Heart right ventricle (tissue), 16 donors: ENCODE measurements around the gene FAM200A. TPM values are rescaled to one million over a fixed set of nuclear protein-coding genes. Genes with fewer than 3 reads are reported as not detected.
A peak's percentile ranks its signal among the peaks of the same experiment; 100 is the strongest.

Experiments
- ATAC-seq, 8 donors: fragments of 200-7000 bp; cut with Tn5 transposase; one replicate each; pipeline ENCODE4 v1.9.1; 2020; ENCODE audit warnings: mild to moderate bottlenecking in 8 of 8, moderate library complexity in 8 of 8, moderate number of reproducible peaks in 1 of 8
- DNase-seq, 2 donors: peaks; one replicate each; pipeline ENCODE4 v3.0.0-alpha.2; 2020
- H3K27ac ChIP-seq, 10 donors: fragments of 200-600 bp; sonication (generic) in 2 of 10; one replicate each; pipeline versions ENCODE4 v1.5.0 to v1.8.0; 2020 to 2022; ENCODE audit warnings: mild to moderate bottlenecking in 3 of 10
- H3K27me3 ChIP-seq, 7 donors: fragments of 200-600 bp; one replicate each; pipeline ENCODE4 v1.8.0; 2021 to 2022; ENCODE audit warnings: mild to moderate bottlenecking in 2 of 7
- H3K36me3 ChIP-seq, 9 donors: fragments of 200-600 bp; sonication (generic) in 1 of 9; one replicate each; pipeline versions ENCODE4 v1.5.0 to v1.8.0; 2020 to 2022; ENCODE audit warnings: mild to moderate bottlenecking in 2 of 9
- H3K4me1 ChIP-seq, 9 donors: fragments of 200-600 bp; sonication (generic) in 1 of 9; one replicate each; pipeline versions ENCODE4 v1.5.0 to v1.8.0; 2020 to 2022; ENCODE audit warnings: mild to moderate bottlenecking in 4 of 9
- H3K4me3 ChIP-seq, 10 donors: fragments of 200-600 bp; sonication (generic) in 2 of 10; one replicate each; pipeline versions ENCODE4 v1.5.0 to v1.8.0; 2020 to 2022; ENCODE audit warnings: mild to moderate bottlenecking in 7 of 10, moderate library complexity in 2 of 10
- H3K9me3 ChIP-seq, 11 donors: fragments of 200-600 bp in 10 of 11; sonication (generic) in 2 of 11; one replicate each; pipeline versions ENCODE4 v1.5.0 to v1.8.0; 2013 to 2022; ENCODE audit warnings: mild to moderate bottlenecking in 2 of 11, control low read depth in 1 of 11, moderate library complexity in 1 of 11
- WGBS, 2 donors: extraction: QIAGEN DNeasy Blood & Tissue Kit; methylation state at CpG; one replicate each; pipeline ENCODE4 v1.1.7; 2013; ENCODE audit warnings: inconsistent platforms in 1 of 2; 5-methylcytosine and 5-hydroxymethylcytosine counted together
- intact Hi-C, 10 donors: fragments of 100-400 bp; cut with DNase I; formaldehyde crosslinking; loops; one replicate each; pipeline versions ENCODE4 v1.11.1 to v1.14.2; 2022
- polyA plus RNA-seq, 2 donors: library from polyadenylated mRNA; stranded (reverse); fragments of 200-250 nt; gene quantifications; one replicate each; pipeline ENCODE4 v1.2.3, GENCODE V29; 2013
- total RNA-seq, 10 donors: library from RNA; stranded (reverse); fragmentation: NEBNext Ultra II Directional in 3 of 10; extraction: Animal tissue kit (Norgen Biotek cat#: 25700) in 3 of 10; gene quantifications; one replicate each; pipeline versions ENCODE4 v1.2.1 to v1.2.4, GENCODE V29; 2021 to 2023
- TF ChIP-seq, protein P1 (sequence below), 9 donors: fragments of 200-600 bp; sonication (generic) in 2 of 9; IDR thresholded peaks; one replicate each; pipeline versions ENCODE4 v1.5.0 to v1.8.0; 2021 to 2022; ENCODE audit warnings: antibody characterized with exemption in 9 of 9, mild to moderate bottlenecking in 5 of 9, moderate library complexity in 1 of 9
- donor health status: Arrhythmogenic right ventricular cardiomyopathy.
- donor health status: ischemic (EF 13 %, LVEDD 7.1; RV severe dilation, severe dysfunction).
- donor health status: healthy with polysubstance abuse.
- donor health status: DM: no; HTN: yes; CAD: no.
- donor health status: DM: no; HTN: no; CAD: no.
- donor health status: ischemic (EF 25% LVEDD 6.9; RV normal size, moderate dysfunction).
- donor health status: ischemic (EF 25% LVEDD 5.7; RV mildly dilated, moderate dysfunction).
- donor health status: healthy.
- donor health status: DM: yes; HTN: yes; CAD: no.
- donor health status: Ischemic cardiomyopathy.
- donor health status: ischemic (EF 35%, LVEDD 5.7; RV mildly dilated, moderate dysfunction).
- donor health status: nonischemic (EF 11% LVEDD 7.7; RV severe dilation, severe dysfunction).
- donor health status: DM: yes; HTN: yes; CAD: no.
- donor health status: PGD.
- donor health status: ischemic (EF 29% LVEDD 5.4; RV normal size, mild dysfunction).
- donor health status: nonischemic (EF 23%, LVEDD 6.1; RV moderate dilation, normal function).

FAM200A gene
- total and polyA plus RNA-seq, 12 donors, result 3.4 to 7.7 (median 5.6) TPM

DNA sequence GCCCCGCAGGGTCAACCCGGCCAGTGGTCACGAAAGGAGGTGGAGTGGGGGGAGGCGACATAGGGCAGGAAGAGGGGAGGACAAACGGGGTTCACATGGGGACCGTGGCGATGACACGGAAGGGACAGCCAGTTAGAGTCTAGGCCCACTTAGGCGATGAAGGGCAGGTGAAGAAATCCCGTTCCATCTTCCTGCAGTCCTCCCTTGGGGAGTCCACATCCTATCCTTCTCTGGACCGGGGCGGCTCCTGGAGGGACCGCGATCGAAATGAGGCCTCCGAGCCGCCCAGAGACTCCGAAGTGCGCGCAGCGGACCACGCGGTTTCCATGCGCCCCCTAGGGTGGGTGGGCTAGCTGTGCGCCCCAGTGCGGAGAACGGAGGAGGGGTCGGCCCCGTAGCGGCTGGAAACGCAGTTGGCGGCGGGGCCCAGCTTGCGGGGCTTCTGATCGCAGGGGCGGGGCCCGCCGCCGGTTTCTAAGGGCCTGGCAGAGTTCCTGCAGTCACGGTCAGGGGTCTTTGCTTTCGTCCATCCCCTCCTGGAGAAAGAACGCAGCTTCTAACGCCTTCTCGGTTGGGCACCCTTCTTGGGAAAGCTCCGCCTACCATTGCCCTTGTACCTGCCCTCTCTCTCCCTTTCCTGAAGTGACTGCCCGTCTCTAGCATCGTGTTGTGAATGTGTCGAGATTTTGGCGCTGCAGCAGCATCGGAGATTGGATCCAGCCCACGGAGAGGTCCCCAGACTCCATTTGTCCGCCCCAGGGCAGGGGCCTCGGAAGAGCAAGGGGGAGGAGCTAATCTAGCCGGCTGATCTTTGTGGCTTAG is 28.3 kb upstream of the FAM200A start:
- intact Hi-C loops, result loop anchor here in 1 of 10 donors (1.0 kb wide), 1 partner anchor 22 kb away; the partner anchor contains the start of gene ZNF655
- peak; percentile 61 to 77 (median 69) for ATAC-seq
- H3K27ac ChIP-seq, result peak overlapping the region in 7 of 10 donors; percentile 15 to 71 (median 60)

DNA sequence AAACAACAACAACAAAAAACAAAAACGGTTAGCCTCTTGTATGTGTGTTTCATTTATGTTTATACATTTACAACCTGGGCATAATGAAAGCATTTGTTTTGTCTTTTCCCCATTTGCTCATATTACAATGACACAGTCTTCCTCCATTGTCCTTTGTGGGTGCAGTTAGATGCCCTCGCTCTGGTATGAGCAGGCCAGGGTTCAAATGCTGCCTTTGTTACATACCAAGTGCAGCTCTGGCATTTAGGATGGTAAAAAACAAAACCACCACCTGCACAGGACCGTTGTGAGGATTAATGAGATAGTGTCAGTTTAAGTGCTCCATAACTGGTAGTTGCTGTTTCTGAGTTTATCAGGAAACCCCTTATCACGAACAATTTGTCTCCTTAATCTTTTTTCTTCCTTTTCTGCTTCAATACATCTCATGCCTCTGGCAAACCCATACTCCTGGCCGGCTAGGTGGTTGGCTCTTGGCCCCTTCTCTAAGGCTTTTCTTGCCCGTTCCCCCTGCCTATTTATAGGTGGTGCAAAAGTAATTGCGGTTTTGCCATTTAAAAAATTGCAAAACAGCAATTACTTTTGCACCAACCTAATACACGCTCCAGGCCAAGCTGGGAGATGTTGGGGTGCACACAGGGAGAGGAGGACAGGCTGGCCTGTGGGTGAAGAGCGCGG is 27.5 kb upstream of the FAM200A start:
- Histone ChIP-seq H3K4me1 (peaks cover 0 to 26% (median 13%) of the 10 kb centered on the region in 9 donors), H3K27ac (peak overlapping the region in 3 of 10 donors; percentile 64 to 71 (median 66)), H3K36me3 (peaks cover 0 to 9% (median 0%) of the 10 kb centered on the region in 9 donors), H3K27me3 (peaks cover 0 to 7% (median 0%) of the 10 kb centered on the region in 7 donors), H3K4me3 (peak overlapping the region; percentile 40 to 91 (median 75)), H3K9me3 (no peaks in the 10 kb centered on the region)
- intact Hi-C loops, result no loop called here
- WGBS, 2 donors, result 45 to 46% methylated on average over 10 of the region's 10 CpGs
- ATAC-seq, result peak in 1 of 8 donors; percentile 34
- DNase-seq, result no peak
- TF ChIP-seq, protein P1, sequence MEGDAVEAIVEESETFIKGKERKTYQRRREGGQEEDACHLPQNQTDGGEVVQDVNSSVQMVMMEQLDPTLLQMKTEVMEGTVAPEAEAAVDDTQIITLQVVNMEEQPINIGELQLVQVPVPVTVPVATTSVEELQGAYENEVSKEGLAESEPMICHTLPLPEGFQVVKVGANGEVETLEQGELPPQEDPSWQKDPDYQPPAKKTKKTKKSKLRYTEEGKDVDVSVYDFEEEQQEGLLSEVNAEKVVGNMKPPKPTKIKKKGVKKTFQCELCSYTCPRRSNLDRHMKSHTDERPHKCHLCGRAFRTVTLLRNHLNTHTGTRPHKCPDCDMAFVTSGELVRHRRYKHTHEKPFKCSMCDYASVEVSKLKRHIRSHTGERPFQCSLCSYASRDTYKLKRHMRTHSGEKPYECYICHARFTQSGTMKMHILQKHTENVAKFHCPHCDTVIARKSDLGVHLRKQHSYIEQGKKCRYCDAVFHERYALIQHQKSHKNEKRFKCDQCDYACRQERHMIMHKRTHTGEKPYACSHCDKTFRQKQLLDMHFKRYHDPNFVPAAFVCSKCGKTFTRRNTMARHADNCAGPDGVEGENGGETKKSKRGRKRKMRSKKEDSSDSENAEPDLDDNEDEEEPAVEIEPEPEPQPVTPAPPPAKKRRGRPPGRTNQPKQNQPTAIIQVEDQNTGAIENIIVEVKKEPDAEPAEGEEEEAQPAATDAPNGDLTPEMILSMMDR (IDR thresholded peaks at IDR 0.05), result no peak

More for the DNA sequence above, 28.3 kb upstream of the FAM200A start:
- no peaks in the 10 kb centered on the region for H3K9me3 ChIP-seq
- peaks cover 0 to 26% (median 13%) of the 10 kb centered on the region in 9 donors for H3K4me1 ChIP-seq
- peak; percentile 30 to 33 for DNase-seq
- peak overlapping the region; percentile 40 to 91 (median 75) for H3K4me3 ChIP-seq
- H3K36me3 ChIP-seq, result peaks cover 0 to 3% (median 0%) of the 10 kb centered on the region in 9 donors
- 1% methylated on average over 54 of the region's 54 CpGs for WGBS, 2 donors
- TF ChIP-seq, protein P1 (IDR thresholded peaks at IDR 0.05), result peak in 7 of 9 donors; percentile 34 to 56 (median 42)
- peaks cover 0 to 13% (median 4%) of the 10 kb centered on the region in 7 donors for H3K27me3 ChIP-seq

DNA sequence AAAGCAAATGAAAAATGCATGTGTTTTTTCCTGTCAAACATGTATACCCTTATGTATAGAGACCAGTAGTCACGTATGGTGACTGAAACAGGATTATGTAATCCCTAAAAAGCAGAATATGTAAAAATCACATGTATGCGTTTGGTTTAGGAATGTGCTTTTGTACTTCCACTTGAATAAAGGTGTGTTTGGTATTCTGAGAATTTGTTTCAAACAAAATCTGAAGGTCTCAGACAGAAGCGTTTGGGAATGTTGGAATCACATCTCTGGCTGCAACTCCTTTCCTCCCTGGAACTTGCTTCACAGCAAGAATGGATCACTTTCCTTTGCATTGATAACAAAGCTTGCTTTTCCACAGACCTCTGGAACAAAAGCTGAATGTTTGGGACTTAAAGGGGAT is 24.3 kb upstream of the FAM200A start:
- H3K27ac ChIP-seq, result peak overlapping the region in 1 of 10 donors; percentile 6
- H3K4me3 ChIP-seq, result no peak overlapping the region
- intact Hi-C loops, result no loop called here
- TF ChIP-seq, protein P1 (IDR thresholded peaks at IDR 0.05), result no peak
- no peak for DNase-seq
- peaks cover 0 to 41% (median 19%) of the 10 kb centered on the region in 9 donors for H3K36me3 ChIP-seq
- H3K9me3 ChIP-seq, result no peaks in the 10 kb centered on the region
- ATAC-seq, result no peak
- no peaks in the 10 kb centered on the region for H3K27me3 ChIP-seq
- WGBS, 2 donors, result 76% methylated on average over 3 of the region's 3 CpGs
- H3K4me1 ChIP-seq, result peaks cover 0 to 26% (median 13%) of the 10 kb centered on the region in 9 donors

DNA sequence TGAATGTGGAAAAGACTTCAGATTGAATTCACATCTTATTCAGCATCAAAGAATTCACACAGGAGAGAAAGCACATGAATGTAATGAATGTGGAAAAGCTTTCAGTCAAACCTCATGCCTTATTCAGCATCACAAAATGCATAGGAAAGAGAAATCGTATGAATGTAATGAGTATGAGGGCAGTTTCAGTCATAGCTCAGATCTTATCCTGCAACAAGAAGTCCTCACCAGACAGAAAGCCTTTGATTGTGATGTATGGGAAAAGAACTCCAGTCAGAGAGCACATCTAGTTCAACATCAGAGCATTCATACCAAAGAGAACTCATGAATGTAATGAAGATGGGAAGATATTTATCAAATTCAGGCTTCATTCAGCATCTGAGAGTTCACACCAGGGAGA is 21.3 kb upstream of the FAM200A start:
- TF ChIP-seq, protein P1 (IDR thresholded peaks at IDR 0.05), result no peak
- H3K36me3 ChIP-seq, result peaks cover 0 to 71% (median 40%) of the 10 kb centered on the region in 9 donors

More for the DNA sequence above, 21.3 kb upstream of the FAM200A start:
- DNase-seq (no peak), ATAC-seq (no peak)
- intact Hi-C loops, result no loop called here
- 85 to 88% methylated on average over 1 of the region's 1 CpG for WGBS, 2 donors
- peaks cover 0 to 9% (median 0%) of the 10 kb centered on the region in 9 donors for H3K4me1 ChIP-seq
- H3K4me3 ChIP-seq, result no peak overlapping the region
- H3K9me3 ChIP-seq, result no peaks in the 10 kb centered on the region
- no peaks in the 10 kb centered on the region for H3K27me3 ChIP-seq
- H3K27ac ChIP-seq, result no peak overlapping the region
